Gastrocnemius medialis (tissue), 4 donors: Measurements from ENCODE around the gene LYRM9. TPM values are rescaled to one million over a fixed set of nuclear protein-coding genes. Genes with fewer than 3 reads are reported as not detected.

Experiments used
- ATAC-seq, 2 donors: fragments of 150-250 bp; one replicate each; pipeline ENCODE4 v1.9.1; 2016
- DNase-seq, 2 donors: peaks; one replicate each; pipeline ENCODE4 v3.0.0-alpha.2; 2019
- H3K27ac ChIP-seq, 4 donors: fragments of 200-600 bp; sonication (generic); 1 replicate in 1 of 4; 2 replicates in 3 of 4; pipeline ENCODE4 v1.5.1; 2016 to 2018; ENCODE audit warnings: mild to moderate bottlenecking in 2 of 4, moderate library complexity in 1 of 4
- H3K27me3 ChIP-seq, 3 donors: fragments of 200-600 bp; sonication (generic) in 2 of 3; 1 replicate in 1 of 3; 2 replicates in 2 of 3; pipeline versions ENCODE4 v1.5.1 to v1.6.0; 2016 to 2019; ENCODE audit warnings: mild to moderate bottlenecking in 1 of 3, moderate library complexity in 1 of 3
- H3K36me3 ChIP-seq, 2 donors: fragments of 200-600 bp; sonication (generic) in 1 of 2; one replicate each; pipeline ENCODE4 v1.5.1; 2017 to 2018
- H3K4me1 ChIP-seq, 2 donors: fragments of 200-600 bp; sonication (generic) in 1 of 2; one replicate each; pipeline ENCODE4 v1.5.1; 2016 to 2017; ENCODE audit warnings: mild to moderate bottlenecking in 2 of 2
- H3K4me3 ChIP-seq, 4 donors: fragments of 200-600 bp; sonication (generic) in 3 of 4; 1 replicate in 1 of 4; 2 replicates in 3 of 4; pipeline ENCODE4 v1.5.1; 2016 to 2019; ENCODE audit warnings: mild to moderate bottlenecking in 2 of 4
- H3K9me3 ChIP-seq, 3 donors: fragments of 200-600 bp; sonication (generic) in 2 of 3; 1 replicate in 1 of 3; 2 replicates in 2 of 3; pipeline ENCODE4 v1.5.1; 2016 to 2019
- CTCF ChIP-seq, 5 experiments: fragments of 450-650 bp in 3 of 5; fragments of 200-600 bp in 2 of 5; sonication (generic) in 2 of 5; IDR thresholded peaks in 4 of 5; conservative IDR thresholded peaks in 1 of 5; 1 replicate in 4 of 5; 2 replicates in 1 of 5; pipeline ENCODE4 v1.5.1; 2016 to 2019; ENCODE audit warnings: antibody characterized with exemption in 5 of 5, mild to moderate bottlenecking in 3 of 5, moderate library complexity in 3 of 5
- POLR2A ChIP-seq, 2 donors: fragments of 450-650 bp; IDR thresholded peaks; one replicate each; pipeline ENCODE4 v1.6.1; 2017; ENCODE audit warnings: antibody characterized with exemption in 2 of 2, mild to moderate bottlenecking in 2 of 2, moderate library complexity in 2 of 2
- in situ Hi-C, 4 donors: fragments of 200-750 bp; cut with MboI; loops; one replicate each; pipeline versions ENCODE4 v1.15.0 to v1.8.0; 2017; ENCODE audit warnings: low sequenced_read_pairs in 4 of 4
- intact Hi-C: fragments of 100-400 bp; cut with DNase I; formaldehyde crosslinking; loops from one replicate; pipeline ENCODE4 v1.15.1; 2023; ENCODE audit warnings: low total_unique reads
- total RNA-seq, 4 donors: library from RNA; depleted of rRNA; stranded (reverse); fragments of >200 nt; gene quantifications; one replicate each; pipeline versions ENCODE4 v1.1.0 to v1.2.3, GENCODE V29; 2016

The LYRM9 gene
- total RNA-seq, 4 donors from 2014 or later, result 5.9 to 37.2 (median 9.6) TPM

GRCh38 chr17:27906623-27907022 is 13.5 kb upstream of the LYRM9 start:
- H3K9me3 ChIP-seq, result no peaks in the 10 kb centered on the region
- intact Hi-C loops, result no loop called here
- in situ Hi-C loops, result loop anchor here in 1 of 4 donors (10.0 kb wide), 1 partner anchor 58 kb away; no protein-coding TSS in a partner anchor
- no peak for DNase-seq
- no peaks in the 10 kb centered on the region for H3K36me3 ChIP-seq
- TF ChIP-seq POLR2A (IDR thresholded peaks at IDR 0.05) (no peak), CTCF (IDR thresholded peaks at IDR 0.05 in 4 of 5, conservative IDR thresholded peaks at IDR 0.05 in 1 of 5) (no peak)
- H3K4me1 ChIP-seq, result no peaks in the 10 kb centered on the region
- no peak overlapping the region for H3K27ac ChIP-seq
- no peak overlapping the region for H3K4me3 ChIP-seq
- peaks cover 0 to 2% (median 0%) of the 10 kb centered on the region in 3 donors for H3K27me3 ChIP-seq
- ATAC-seq, result no peak

GRCh38 chr17:27906226-27906580 is 13.0 kb upstream of the LYRM9 start:
- TF ChIP-seq POLR2A (IDR thresholded peaks at IDR 0.05) (no peak), CTCF (IDR thresholded peaks at IDR 0.05 in 4 of 5, conservative IDR thresholded peaks at IDR 0.05 in 1 of 5) (no peak)
- DNase-seq, result no peak
- no peaks in the 10 kb centered on the region for H3K36me3 ChIP-seq

GRCh38 chr17:27905447-27906225 is 12.5 kb upstream of the LYRM9 start:
- Histone ChIP-seq H3K27me3 (peaks cover 0 to 2% (median 0%) of the 10 kb centered on the region in 3 donors), H3K4me3 (no peak overlapping the region), H3K27ac (no peak overlapping the region), H3K9me3 (no peaks in the 10 kb centered on the region), H3K4me1 (no peaks in the 10 kb centered on the region), H3K36me3 (no peaks in the 10 kb centered on the region)
- intact Hi-C loops (no loop called here), in situ Hi-C loops (loop anchor here in 1 of 4 donors (10.0 kb wide), 1 partner anchor 59 kb away; no protein-coding TSS in a partner anchor)
- DNase-seq (no peak), ATAC-seq (no peak)
- TF ChIP-seq CTCF (IDR thresholded peaks at IDR 0.05 in 4 of 5, conservative IDR thresholded peaks at IDR 0.05 in 1 of 5) (no peak), POLR2A (IDR thresholded peaks at IDR 0.05) (no peak)

More at GRCh38 chr17:27906226-27906580, 13.0 kb upstream of the LYRM9 start:
- in situ Hi-C loops (loop anchor here in 1 of 4 donors (10.0 kb wide), 1 partner anchor 59 kb away; no protein-coding TSS in a partner anchor), intact Hi-C loops (no loop called here)
- no peaks in the 10 kb centered on the region for H3K9me3 ChIP-seq
- H3K27me3 ChIP-seq, result peaks cover 0 to 2% (median 0%) of the 10 kb centered on the region in 3 donors
- no peak overlapping the region for H3K4me3 ChIP-seq
- ATAC-seq, result no peak
- no peak overlapping the region for H3K27ac ChIP-seq
- H3K4me1 ChIP-seq, result no peaks in the 10 kb centered on the region

GRCh38 chr17:27904534-27905446 is 11.6 kb upstream of the LYRM9 start:
- ATAC-seq (no peak), DNase-seq (no peak)
- H3K27ac ChIP-seq, result no peak overlapping the region
- H3K4me1 ChIP-seq, result no peaks in the 10 kb centered on the region
- no peaks in the 10 kb centered on the region for H3K36me3 ChIP-seq
- no peaks in the 10 kb centered on the region for H3K9me3 ChIP-seq
- in situ Hi-C loops (loop anchor here in 1 of 4 donors (10.0 kb wide), 1 partner anchor 60 kb away; no protein-coding TSS in a partner anchor), intact Hi-C loops (no loop called here)
- H3K4me3 ChIP-seq, result no peak overlapping the region
- TF ChIP-seq POLR2A (IDR thresholded peaks at IDR 0.05) (no peak), CTCF (IDR thresholded peaks at IDR 0.05 in 4 of 5, conservative IDR thresholded peaks at IDR 0.05 in 1 of 5) (no peak)
- H3K27me3 ChIP-seq, result peaks cover 0 to 2% (median 0%) of the 10 kb centered on the region in 3 donors
